ENCODE measurements around the gene FHIP1A.

FHIP1A gene

DNA sequence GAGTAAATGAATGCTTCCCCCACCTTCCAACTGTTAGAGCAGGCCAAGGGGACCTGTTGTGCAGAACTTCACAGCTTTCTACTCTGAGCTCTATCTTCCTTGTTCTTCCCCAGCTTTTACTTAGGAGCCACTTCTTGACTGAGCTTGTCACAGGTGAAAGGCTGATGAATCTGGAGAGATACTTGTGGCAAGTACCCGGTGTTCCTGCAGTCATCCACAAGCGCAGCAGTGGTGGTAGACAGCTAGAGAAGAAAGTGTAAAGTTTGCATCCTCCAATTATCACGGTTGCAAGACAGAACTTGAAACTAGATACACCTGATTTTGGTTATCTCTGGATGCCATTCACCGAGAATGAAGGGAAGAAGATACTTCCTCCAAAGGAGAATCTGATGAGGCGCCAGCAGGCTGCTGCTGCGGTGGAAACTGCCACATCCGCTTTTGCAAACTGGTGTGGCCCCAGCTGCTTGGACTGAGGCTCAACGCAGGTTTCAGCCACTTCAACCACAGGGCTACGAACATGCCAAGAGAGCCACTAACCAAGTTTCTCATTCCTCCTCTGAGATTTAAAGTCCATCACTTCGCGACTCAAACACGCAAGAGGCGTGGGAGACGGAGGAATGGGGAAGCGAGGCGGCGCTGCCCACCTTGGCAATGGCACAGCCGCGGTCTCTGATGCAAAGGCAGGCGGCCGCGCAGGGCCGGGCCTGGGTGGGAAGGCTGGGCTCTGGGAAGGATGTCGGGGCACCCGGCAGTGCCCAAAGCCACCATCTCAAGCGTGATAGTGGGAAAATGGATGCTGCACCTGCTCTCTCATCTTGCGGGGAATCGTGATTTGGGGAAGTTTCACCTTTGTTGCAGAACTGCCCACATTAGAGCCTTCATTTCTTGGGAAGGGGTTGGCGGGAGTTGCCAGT, 1.3 kb upstream of the FHIP1A start:
- TF ChIP-seq POLR2AphosphoS5 (IDR thresholded peaks at IDR 0.05; ENCODE audit: low read depth, low read length) (no peak), SIN3A (IDR thresholded peaks at IDR 0.05; ENCODE audit: borderline replicate concordance, insufficient read depth, low read length) (no peak), TAF1 (IDR thresholded peaks at IDR 0.05; ENCODE audit: borderline replicate concordance, insufficient read depth, low read length) (no peak)
- TF ChIP-seq, protein P1, sequence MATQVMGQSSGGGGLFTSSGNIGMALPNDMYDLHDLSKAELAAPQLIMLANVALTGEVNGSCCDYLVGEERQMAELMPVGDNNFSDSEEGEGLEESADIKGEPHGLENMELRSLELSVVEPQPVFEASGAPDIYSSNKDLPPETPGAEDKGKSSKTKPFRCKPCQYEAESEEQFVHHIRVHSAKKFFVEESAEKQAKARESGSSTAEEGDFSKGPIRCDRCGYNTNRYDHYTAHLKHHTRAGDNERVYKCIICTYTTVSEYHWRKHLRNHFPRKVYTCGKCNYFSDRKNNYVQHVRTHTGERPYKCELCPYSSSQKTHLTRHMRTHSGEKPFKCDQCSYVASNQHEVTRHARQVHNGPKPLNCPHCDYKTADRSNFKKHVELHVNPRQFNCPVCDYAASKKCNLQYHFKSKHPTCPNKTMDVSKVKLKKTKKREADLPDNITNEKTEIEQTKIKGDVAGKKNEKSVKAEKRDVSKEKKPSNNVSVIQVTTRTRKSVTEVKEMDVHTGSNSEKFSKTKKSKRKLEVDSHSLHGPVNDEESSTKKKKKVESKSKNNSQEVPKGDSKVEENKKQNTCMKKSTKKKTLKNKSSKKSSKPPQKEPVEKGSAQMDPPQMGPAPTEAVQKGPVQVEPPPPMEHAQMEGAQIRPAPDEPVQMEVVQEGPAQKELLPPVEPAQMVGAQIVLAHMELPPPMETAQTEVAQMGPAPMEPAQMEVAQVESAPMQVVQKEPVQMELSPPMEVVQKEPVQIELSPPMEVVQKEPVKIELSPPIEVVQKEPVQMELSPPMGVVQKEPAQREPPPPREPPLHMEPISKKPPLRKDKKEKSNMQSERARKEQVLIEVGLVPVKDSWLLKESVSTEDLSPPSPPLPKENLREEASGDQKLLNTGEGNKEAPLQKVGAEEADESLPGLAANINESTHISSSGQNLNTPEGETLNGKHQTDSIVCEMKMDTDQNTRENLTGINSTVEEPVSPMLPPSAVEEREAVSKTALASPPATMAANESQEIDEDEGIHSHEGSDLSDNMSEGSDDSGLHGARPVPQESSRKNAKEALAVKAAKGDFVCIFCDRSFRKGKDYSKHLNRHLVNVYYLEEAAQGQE (IDR thresholded peaks at IDR 0.05; ENCODE audit: insufficient read depth in 1 of 2, low read depth in 2 of 2, low read length in 2 of 2): no peak

DNA sequence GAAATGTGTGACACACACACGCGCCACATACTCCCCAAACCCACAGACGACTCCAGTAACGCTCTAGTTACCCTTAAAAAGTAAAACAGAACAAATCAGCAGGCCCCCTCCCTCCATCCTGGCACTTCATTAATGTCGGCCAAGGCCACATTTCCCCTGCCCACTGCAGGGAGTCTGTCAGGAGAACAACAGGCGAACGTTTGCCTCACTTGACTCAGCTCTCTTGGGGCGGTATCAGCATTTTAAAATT, 671 bp upstream of the FHIP1A start:
- TF ChIP-seq SIN3A (IDR thresholded peaks at IDR 0.05; ENCODE audit: borderline replicate concordance, insufficient read depth, low read length): no peak
- TF ChIP-seq, protein P1 (IDR thresholded peaks at IDR 0.05; ENCODE audit: insufficient read depth in 1 of 2, low read depth in 2 of 2, low read length in 2 of 2): no peak
- TF ChIP-seq POLR2AphosphoS5 (IDR thresholded peaks at IDR 0.05; ENCODE audit: low read depth, low read length): no peak
- TF ChIP-seq FOXP2 (optimal IDR thresholded peaks at IDR 0.05; ENCODE audit: borderline replicate concordance, extremely low read depth, extremely low read length, insufficient read depth): no peak
- no peak for TF ChIP-seq TAF1 (IDR thresholded peaks at IDR 0.05; ENCODE audit: borderline replicate concordance, insufficient read depth, low read length)

DNA sequence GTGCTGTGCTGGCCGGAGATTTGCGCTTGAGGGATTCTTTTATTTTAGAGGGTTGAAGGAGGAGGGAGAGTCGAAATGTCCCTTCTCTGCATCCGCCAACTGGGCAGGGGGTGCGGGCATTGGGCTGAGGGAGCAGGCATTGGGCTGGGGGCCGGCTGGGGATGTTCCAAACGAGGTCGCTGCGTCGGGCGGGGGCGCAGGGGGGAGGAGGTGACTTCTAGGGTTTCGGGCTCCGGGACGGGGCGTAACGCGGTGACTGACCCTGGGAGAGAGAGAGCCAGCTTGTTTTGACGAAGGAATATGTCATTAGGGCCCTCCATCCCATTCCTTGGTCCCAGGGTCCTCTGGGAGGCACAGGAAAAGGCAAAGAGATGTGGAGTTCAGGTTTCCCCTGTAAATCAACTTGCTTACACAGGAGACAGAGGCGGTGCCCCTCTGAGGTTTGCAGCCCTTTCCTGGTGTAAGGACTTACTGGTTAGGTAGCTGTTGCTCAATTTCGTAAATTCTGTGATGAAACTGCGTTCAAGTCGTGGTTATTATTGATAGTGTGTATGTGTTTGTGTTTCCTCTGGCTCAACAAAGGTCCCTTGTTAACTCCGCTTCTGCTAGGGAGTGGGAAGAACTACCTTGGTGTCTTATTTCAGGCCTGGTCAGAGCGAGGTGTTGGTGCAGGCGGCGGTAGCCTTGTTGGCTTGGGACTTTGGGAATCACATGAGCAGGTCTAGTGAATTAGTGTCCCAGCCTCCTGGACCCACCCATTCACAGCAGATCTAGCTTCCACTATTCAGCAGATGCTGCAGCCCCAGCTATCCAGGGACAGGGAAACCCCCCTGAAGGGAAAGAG, 716 bp downstream of the FHIP1A start:
- TF ChIP-seq FOXP2 (optimal IDR thresholded peaks at IDR 0.05; ENCODE audit: borderline replicate concordance, extremely low read depth, extremely low read length, insufficient read depth) (no peak), TAF1 (IDR thresholded peaks at IDR 0.05; ENCODE audit: borderline replicate concordance, insufficient read depth, low read length) (no peak), POLR2AphosphoS5 (IDR thresholded peaks at IDR 0.05; ENCODE audit: low read depth, low read length) (no peak), SIN3A (IDR thresholded peaks at IDR 0.05; ENCODE audit: borderline replicate concordance, insufficient read depth, low read length) (no peak)
- TF ChIP-seq, protein P1 (IDR thresholded peaks at IDR 0.05; ENCODE audit: insufficient read depth in 1 of 2, low read depth in 2 of 2, low read length in 2 of 2): no peak

DNA sequence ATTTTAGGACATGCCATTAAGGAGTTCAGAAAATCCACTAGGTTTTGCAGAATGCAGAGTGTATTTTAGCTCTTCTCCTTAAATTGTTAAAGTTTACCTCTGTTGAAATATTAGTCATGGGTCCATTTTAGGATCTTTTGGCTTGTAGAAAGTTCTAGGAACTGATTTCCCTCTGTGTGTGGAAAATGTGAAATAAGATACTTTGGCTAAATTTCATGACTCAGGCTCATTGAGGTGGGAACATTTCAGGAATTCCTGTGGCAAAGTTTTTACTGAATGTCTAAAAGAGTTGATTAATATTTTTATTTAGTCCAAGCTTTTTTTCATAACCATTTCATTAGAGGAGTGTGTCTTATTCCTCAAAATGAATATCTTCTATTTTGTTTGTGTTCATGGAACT, 7.0 kb downstream of the FHIP1A start:
- TF ChIP-seq POLR2AphosphoS5 (IDR thresholded peaks at IDR 0.05; ENCODE audit: low read depth, low read length) (no peak), SIN3A (IDR thresholded peaks at IDR 0.05; ENCODE audit: borderline replicate concordance, insufficient read depth, low read length) (no peak), FOXP2 (optimal IDR thresholded peaks at IDR 0.05; ENCODE audit: borderline replicate concordance, extremely low read depth, extremely low read length, insufficient read depth) (no peak), TAF1 (IDR thresholded peaks at IDR 0.05; ENCODE audit: borderline replicate concordance, insufficient read depth, low read length) (no peak)
- TF ChIP-seq, protein P1 (IDR thresholded peaks at IDR 0.05; ENCODE audit: insufficient read depth in 1 of 2, low read depth in 2 of 2, low read length in 2 of 2): no peak
